Neural cell (in vitro differentiated cells): ENCODE measurements around the gene STK40. TPM values are rescaled to one million over a fixed set of nuclear protein-coding genes. Genes with fewer than 3 reads are reported as not detected.

ENCODE experiments used
- H2AFZ ChIP-seq: fragments of 200-600, 300-800 bp; sonication (generic), shearing (Covaris generic); 2 replicates; pipeline ENCODE4 v1.6.0; 2014; ENCODE audit warnings: low read depth, mild to moderate bottlenecking, antibody characterized with exemption, low read length, moderate library complexity
- H3F3A ChIP-seq: fragments of 200-600 bp; shearing (Covaris generic); 2 replicates; pipeline ENCODE4 v1.6.1; 2016; ENCODE audit warnings: mild to moderate bottlenecking, moderate library complexity, mixed read lengths, antibody characterized with exemption, low read length; ENCODE audit not compliant: insufficient read depth, poor library complexity, severe bottlenecking
- H3K27ac ChIP-seq: fragments of 200-600, 300-800 bp; sonication (generic), shearing (Covaris generic); 2 replicates; pipeline ENCODE4 v1.5.1; 2014; ENCODE audit warnings: mild to moderate bottlenecking, low read length, moderate library complexity
- H3K27me3 ChIP-seq: fragments of 300-800, 200-600 bp; sonication (generic), shearing (Covaris generic); 2 replicates; pipeline ENCODE4 v1.6.0; 2014; ENCODE audit warnings: mild to moderate bottlenecking, low read depth, low read length, moderate library complexity; ENCODE audit not compliant: insufficient read depth
- H3K36me3 ChIP-seq: fragments of 300-800, 200-600 bp; sonication (generic), shearing (Covaris generic); 2 replicates; pipeline ENCODE4 v1.5.1; 2014; ENCODE audit warnings: mild to moderate bottlenecking, antibody characterized with exemption, low read length, moderate library complexity; ENCODE audit not compliant: insufficient read depth
- H3K4me2 ChIP-seq: fragments of 300-800, 200-600 bp; sonication (generic), shearing (Covaris generic); 2 replicates; pipeline ENCODE4 v1.6.0; 2014; ENCODE audit warnings: mild to moderate bottlenecking, low read length
- H3K4me3 ChIP-seq: fragments of 300-800, 200-600 bp; sonication (generic), shearing (Covaris generic); 2 replicates; pipeline ENCODE4 v1.5.1; 2014; ENCODE audit warnings: mild to moderate bottlenecking, low read length, moderate library complexity
- H3K79me2 ChIP-seq: fragments of 200-600 bp; shearing (Covaris generic); replicated peaks from 2 replicates; pipeline ENCODE4 v1.6.0; 2014; ENCODE audit warnings: mild to moderate bottlenecking, low read length, moderate library complexity; ENCODE audit not compliant: insufficient read depth
- H3K9ac ChIP-seq: fragments of 300-800, 200-600 bp; sonication (generic), shearing (Covaris generic); 2 replicates; pipeline ENCODE4 v1.6.1; 2016; ENCODE audit warnings: mild to moderate bottlenecking, low read length, mixed read lengths
- H3K9me2 ChIP-seq: fragments of 200-600 bp; shearing (Covaris generic); 2 replicates; pipeline ENCODE4 v1.6.1; 2016; ENCODE audit warnings: mild to moderate bottlenecking, low read length, mixed read lengths; ENCODE audit not compliant: insufficient read depth
- H3K9me3 ChIP-seq: fragments of 200-600, 300-800 bp; sonication (generic), shearing (Covaris generic); 2 replicates; pipeline ENCODE4 v1.6.1; 2016; ENCODE audit warnings: mild to moderate bottlenecking, mixed run types, low read length, moderate library complexity, mixed read lengths
- H4K20me1 ChIP-seq: fragments of 200-600 bp; shearing (Covaris generic); 2 replicates; pipeline ENCODE4 v1.6.1; 2016; ENCODE audit warnings: mild to moderate bottlenecking, mixed run types; ENCODE audit not compliant: insufficient read depth
- CTCF ChIP-seq: fragments of 450-650 bp; IDR thresholded peaks from 2 replicates; pipeline ENCODE4 v1.5.1; 2014; ENCODE audit warnings: antibody characterized with exemption, mild to moderate bottlenecking, moderate library complexity; ENCODE audit not compliant: poor library complexity, severe bottlenecking
- EP300 ChIP-seq: fragments of 450-650 bp; conservative IDR thresholded peaks from 2 replicates; pipeline ENCODE4 v1.6.1; 2014; ENCODE audit warnings: antibody characterized with exemption, mild to moderate bottlenecking, moderate library complexity; ENCODE audit not compliant: poor library complexity, severe bottlenecking
- EZH2 ChIP-seq: fragments of 200-600, 300-800 bp; shearing (Covaris generic), sonication (generic); IDR thresholded peaks from 2 replicates; pipeline ENCODE4 v1.6.1; 2014; ENCODE audit warnings: antibody characterized with exemption, low read length, borderline replicate concordance, mild to moderate bottlenecking; ENCODE audit not compliant: insufficient read depth, poor library complexity, severe bottlenecking
- MXI1 ChIP-seq: fragments of 450-650 bp; conservative IDR thresholded peaks from 2 replicates; pipeline ENCODE4 v1.6.1; 2014; ENCODE audit warnings: antibody characterized with exemption, mild to moderate bottlenecking; ENCODE audit not compliant: poor library complexity, severe bottlenecking
- POLR2AphosphoS5 ChIP-seq: IDR thresholded peaks from 2 replicates; pipeline ENCODE4 v1.6.1; 2012
- RAD21 ChIP-seq: fragments of 450-650 bp; conservative IDR thresholded peaks from 2 replicates; pipeline ENCODE4 v1.6.1; 2014; ENCODE audit warnings: antibody characterized with exemption, mild to moderate bottlenecking, moderate library complexity
- REST ChIP-seq: IDR thresholded peaks from 2 replicates; pipeline ENCODE4 v1.6.1; 2012; ENCODE audit warnings: borderline replicate concordance
- SMC3 ChIP-seq: fragments of 450-650 bp; conservative IDR thresholded peaks from 2 replicates; pipeline ENCODE4 v1.6.1; 2014; ENCODE audit warnings: antibody characterized with exemption, mild to moderate bottlenecking, moderate library complexity; ENCODE audit not compliant: poor library complexity
- TAF1 ChIP-seq: IDR thresholded peaks from 2 replicates; pipeline ENCODE4 v1.6.1; 2012; ENCODE audit warnings: low read depth
- polyA plus RNA-seq: library from polyadenylated mRNA; depleted of rRNA; stranded (reverse); fragments of >200 nt; gene quantifications from 2 replicates; pipeline ENCODE4 v1.2.3, GENCODE V29; 2014

Gene STK40
- polyA plus RNA-seq, 1 donor from 2014 or later: 8.4 TPM

- H3F3A ChIP-seq: no peaks in the 10 kb centered on the region
- no peaks in the 10 kb centered on the region for H3K27me3 ChIP-seq
- H3K79me2 ChIP-seq: peaks cover 3% of the 10 kb centered on the region
- no peak overlapping the region for H3K4me2 ChIP-seq
- no peaks in the 10 kb centered on the region for H3K9me2 ChIP-seq
- H3K27ac ChIP-seq: no peak overlapping the region
- H3K9me3 ChIP-seq: no peaks in the 10 kb centered on the region
- H3K9ac ChIP-seq: no peak overlapping the region
- H3K4me3 ChIP-seq: no peak overlapping the region
- TF ChIP-seq POLR2AphosphoS5 (no peak), CTCF (no peak), REST (no peak), EZH2 (no peak), EP300 (no peak), MXI1 (no peak), TAF1 (no peak), SMC3 (no peak), RAD21 (no peak)
- no peaks in the 10 kb centered on the region for H3K36me3 ChIP-seq
- no peaks in the 10 kb centered on the region for H4K20me1 ChIP-seq
- no peak overlapping the region for H2AFZ ChIP-seq
Measured at GRCh38 chr1:36365381-36365780, 20.3 kb downstream of the STK40 start.

- Histone ChIP-seq H3K79me2 (no peaks in the 10 kb centered on the region), H3K9me3 (no peaks in the 10 kb centered on the region), H3K4me2 (no peak overlapping the region), H3F3A (no peaks in the 10 kb centered on the region), H3K9me2 (no peaks in the 10 kb centered on the region), H2AFZ (no peak overlapping the region), H3K36me3 (no peaks in the 10 kb centered on the region), H4K20me1 (no peaks in the 10 kb centered on the region), H3K27ac (no peak overlapping the region), H3K9ac (no peak overlapping the region), H3K27me3 (no peaks in the 10 kb centered on the region), H3K4me3 (no peak overlapping the region)
- no peak for TF ChIP-seq MXI1
- no peak for TF ChIP-seq POLR2AphosphoS5
- TF ChIP-seq CTCF: no peak
- no peak for TF ChIP-seq EP300
- TF ChIP-seq TAF1: no peak
- no peak for TF ChIP-seq EZH2
- TF ChIP-seq REST: no peak
- TF ChIP-seq RAD21: no peak
- TF ChIP-seq SMC3: no peak
Measured at GRCh38 chr1:36359911-36360550, 25.7 kb downstream of the STK40 start.
